8988T (cell line): ENCODE data around the gene RABGGTB.
"Not testable (repeated sequence)": the region's sequence is repeated elsewhere in the genome, so short reads cannot be mapped to it uniquely, and the experiment has no call there.

Source experiments
- DNase-seq: peaks from one replicate; pipeline ENCODE4 v3.0.0; 2011

The RABGGTB gene

GRCh38 chr1:75785983-75786853 is at the start of gene RABGGTB:
TSS of gene RABGGTB (plus strand) at chr1:75786256. CDS start at chr1:75786272, 16 bp downstream.
- peak; percentile 23 for DNase-seq

GRCh38 chr1:75742047-75742625 is 43.9 kb upstream of the RABGGTB start:
- no peak for DNase-seq

GRCh38 chr1:75745276-75745675 is 40.8 kb upstream of the RABGGTB start:
- no peak for DNase-seq

- not testable (repeated sequence) for DNase-seq
Measured at GRCh38 chr1:75757210-75757609, 28.8 kb upstream of the RABGGTB start.

- not testable (repeated sequence) for DNase-seq
Measured at GRCh38 chr1:75758543-75758942, 27.5 kb upstream of the RABGGTB start.

- DNase-seq, result no peak
Measured at GRCh38 chr1:75764057-75764655, 21.9 kb upstream of the RABGGTB start.

GRCh38 chr1:75765697-75766355 is 20.2 kb upstream of the RABGGTB start:
- DNase-seq, result no peak

GRCh38 chr1:75768016-75768415 is 18.0 kb upstream of the RABGGTB start:
- no peak for DNase-seq

- DNase-seq, result no peak
Measured at GRCh38 chr1:75770761-75771160, 15.3 kb upstream of the RABGGTB start.

- DNase-seq, result no peak
Measured at GRCh38 chr1:75771978-75772377, 14.1 kb upstream of the RABGGTB start.

GRCh38 chr1:75777812-75778211 is 8.2 kb upstream of the RABGGTB start:
- DNase-seq, result not testable (repeated sequence)

- not testable (repeated sequence) for DNase-seq
Measured at GRCh38 chr1:75778694-75779093, 7.4 kb upstream of the RABGGTB start.

- DNase-seq, result not testable (repeated sequence)
Measured at GRCh38 chr1:75780183-75780582, 5.9 kb upstream of the RABGGTB start.

GRCh38 chr1:75783920-75784319 is 2.1 kb upstream of the RABGGTB start:
- not testable (repeated sequence) for DNase-seq

GRCh38 chr1:75785320-75785982 is 605 bp upstream of the RABGGTB start:
- DNase-seq, result no peak

- DNase-seq, result no peak
Measured at GRCh38 chr1:75786901-75787493, 941 bp downstream of the RABGGTB start.

- DNase-seq, result no peak
Measured at GRCh38 chr1:75787524-75787923, 1.5 kb downstream of the RABGGTB start.

GRCh38 chr1:75789988-75790387 is 3.9 kb downstream of the RABGGTB start:
- DNase-seq, result no peak

GRCh38 chr1:75791022-75791421 is 5.0 kb downstream of the RABGGTB start:
- DNase-seq, result no peak

GRCh38 chr1:75792091-75792490 is 6.0 kb downstream of the RABGGTB start:
- DNase-seq, result no peak

- DNase-seq, result no peak
Measured at GRCh38 chr1:75794382-75794781, 8.3 kb downstream of the RABGGTB start.

- DNase-seq, result no peak
Measured at GRCh38 chr1:75795703-75796193, 9.7 kb downstream of the RABGGTB start.
